Peyer's patch (tissue), 4 donors: ENCODE results near the gene ECT2. TPM values are rescaled to one million over a fixed set of nuclear protein-coding genes. Genes with fewer than 3 reads are reported as not detected.

ENCODE experiments used
- DNase-seq, 3 donors: peaks; one replicate each; pipeline ENCODE4 v3.0.0-alpha.2; 2017 to 2019
- H3K27ac ChIP-seq, 4 donors: fragments of 200-600 bp; sonication (generic); one replicate each; pipeline ENCODE4 v1.5.1; 2016 to 2019
- H3K27me3 ChIP-seq, 2 donors: fragments of 200-600 bp; sonication (generic); one replicate each; pipeline ENCODE4 v1.5.1; 2019
- H3K36me3 ChIP-seq, 3 donors: fragments of 200-600 bp; sonication (generic); one replicate each; pipeline ENCODE4 v1.5.1; 2016 to 2019
- H3K4me1 ChIP-seq, 4 donors: fragments of 200-600 bp; sonication (generic); one replicate each; pipeline ENCODE4 v1.5.1; 2016 to 2019
- H3K4me3 ChIP-seq, 4 donors: fragments of 200-600 bp; sonication (generic); 1 replicate in 3 of 4; 2 replicates in 1 of 4; pipeline ENCODE4 v1.5.1; 2016 to 2019; ENCODE audit warnings: mild to moderate bottlenecking in 1 of 4
- H3K9me3 ChIP-seq, 4 donors: fragments of 200-600 bp; sonication (generic); one replicate each; pipeline ENCODE4 v1.5.1; 2016 to 2019; ENCODE audit warnings: mild to moderate bottlenecking in 1 of 4
- CTCF ChIP-seq, 6 experiments: fragments of 450-650 bp in 4 of 6; fragments of 200-600 bp in 2 of 6; sonication (generic) in 1 of 6; IDR thresholded peaks; one replicate each; pipeline ENCODE4 v1.5.1; 2017 to 2019; ENCODE audit warnings: antibody characterized with exemption in 6 of 6, mild to moderate bottlenecking in 3 of 6, moderate library complexity in 1 of 6
- POLR2A ChIP-seq, 2 donors: fragments of 450-650 bp; IDR thresholded peaks; one replicate each; pipeline ENCODE4 v1.5.1; 2017; ENCODE audit warnings: antibody characterized with exemption in 2 of 2, mild to moderate bottlenecking in 2 of 2, moderate library complexity in 2 of 2
- total RNA-seq, 4 donors: library from RNA; depleted of rRNA; stranded (reverse); fragments of >200 nt; gene quantifications; one replicate each; pipeline ENCODE4 v1.1.0, GENCODE V29; 2016

The ECT2 gene
- total RNA-seq, 4 donors from 2014 or later: 8.9 to 11.2 (median 9.8) TPM

GRCh38 chr3:172726380-172726779, 24.1 kb upstream of the ECT2 start:
- no peaks in the 10 kb centered on the region for H3K9me3 ChIP-seq
- H3K27me3 ChIP-seq: no peaks in the 10 kb centered on the region
- H3K27ac ChIP-seq: no peak overlapping the region
- no peak overlapping the region for H3K4me3 ChIP-seq
- no peaks in the 10 kb centered on the region for H3K4me1 ChIP-seq
- no peak for DNase-seq
- no peaks in the 10 kb centered on the region for H3K36me3 ChIP-seq
- TF ChIP-seq POLR2A (IDR thresholded peaks at IDR 0.05) (no peak), CTCF (IDR thresholded peaks at IDR 0.05) (no peak)

GRCh38 chr3:172735014-172735413, 15.5 kb upstream of the ECT2 start:
- no peak overlapping the region for H3K4me3 ChIP-seq
- no peaks in the 10 kb centered on the region for H3K9me3 ChIP-seq
- TF ChIP-seq CTCF (IDR thresholded peaks at IDR 0.05): no peak
- no peak for TF ChIP-seq POLR2A (IDR thresholded peaks at IDR 0.05)
- H3K36me3 ChIP-seq: no peaks in the 10 kb centered on the region
- no peaks in the 10 kb centered on the region for H3K4me1 ChIP-seq
- no peak overlapping the region for H3K27ac ChIP-seq
- DNase-seq: no peak
- no peaks in the 10 kb centered on the region for H3K27me3 ChIP-seq

GRCh38 chr3:172739462-172739861, 11.1 kb upstream of the ECT2 start:
- H3K4me3 ChIP-seq: no peak overlapping the region
- no peaks in the 10 kb centered on the region for H3K36me3 ChIP-seq
- no peaks in the 10 kb centered on the region for H3K4me1 ChIP-seq
- no peak overlapping the region for H3K27ac ChIP-seq
- no peaks in the 10 kb centered on the region for H3K9me3 ChIP-seq
- no peak for DNase-seq
- no peaks in the 10 kb centered on the region for H3K27me3 ChIP-seq
- TF ChIP-seq POLR2A (IDR thresholded peaks at IDR 0.05) (no peak), CTCF (IDR thresholded peaks at IDR 0.05) (no peak)

- Histone ChIP-seq H3K9me3 (no peaks in the 10 kb centered on the region), H3K4me3 (no peak overlapping the region), H3K27ac (no peak overlapping the region), H3K36me3 (no peaks in the 10 kb centered on the region), H3K4me1 (peaks cover 0 to 10% (median 1%) of the 10 kb centered on the region in 4 donors), H3K27me3 (no peaks in the 10 kb centered on the region)
- DNase-seq: no peak
- TF ChIP-seq CTCF (IDR thresholded peaks at IDR 0.05): no peak
- TF ChIP-seq POLR2A (IDR thresholded peaks at IDR 0.05): no peak
These were observed 4.1 kb upstream of the ECT2 start for GRCh38 chr3:172746475-172746874.

GRCh38 chr3:172749230-172749965, 1.1 kb upstream of the ECT2 start:
- H3K9me3 ChIP-seq: no peaks in the 10 kb centered on the region
- peak overlapping the region; percentile 40 to 100 (median 74) for H3K4me3 ChIP-seq
- DNase-seq: no peak
- TF ChIP-seq CTCF (IDR thresholded peaks at IDR 0.05) (no peak), POLR2A (IDR thresholded peaks at IDR 0.05) (no peak)
- no peaks in the 10 kb centered on the region for H3K36me3 ChIP-seq
- H3K27me3 ChIP-seq: no peaks in the 10 kb centered on the region
- H3K4me1 ChIP-seq: peaks cover 0 to 14% (median 1%) of the 10 kb centered on the region in 4 donors
- H3K27ac ChIP-seq: peak overlapping the region in 3 of 4 donors; percentile 3 to 80 (median 37)
